Activated CD8-positive, alpha-beta memory T cell treated with anti-CD3 and anti-CD28 coated beads, Interleukin-2, amount 50 U/mL, for 24 hours (primary cell): ENCODE measurements around the gene CNOT11.
"Not testable (repeated sequence)": the region's sequence is repeated elsewhere in the genome, so short reads cannot be mapped to it uniquely, and the experiment has no call there.

Experiments
- DNase-seq: peaks from one replicate; pipeline ENCODE4 v3.0.0-alpha.2; 2020; ENCODE audit errors: extremely low read depth

Gene CNOT11

GRCh38 chr2:101245468-101245867 lies 7.2 kb upstream of the CNOT11 start:
- DNase-seq = not testable (repeated sequence)

DNA sequence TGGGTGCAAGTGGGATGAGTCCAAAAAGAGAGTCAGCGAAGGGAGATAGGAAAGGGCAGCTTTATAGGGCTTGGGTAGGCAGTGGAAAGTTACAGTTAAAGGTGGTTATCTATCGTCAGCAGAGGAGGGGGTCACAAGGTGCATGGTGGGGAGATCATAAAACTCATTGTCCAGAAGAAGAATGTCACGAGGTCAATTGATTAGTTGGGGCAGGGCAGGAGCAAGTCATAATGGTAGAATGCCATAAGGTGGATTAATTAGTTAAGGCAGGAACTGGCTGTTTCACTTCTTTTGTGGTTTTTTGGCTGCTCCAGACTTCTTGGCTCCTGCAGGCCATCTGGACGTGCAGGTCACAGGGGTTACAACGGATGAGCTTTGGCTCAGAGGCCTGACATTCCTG lies 3.9 kb upstream of the CNOT11 start:
- not testable (repeated sequence) for DNase-seq

DNA sequence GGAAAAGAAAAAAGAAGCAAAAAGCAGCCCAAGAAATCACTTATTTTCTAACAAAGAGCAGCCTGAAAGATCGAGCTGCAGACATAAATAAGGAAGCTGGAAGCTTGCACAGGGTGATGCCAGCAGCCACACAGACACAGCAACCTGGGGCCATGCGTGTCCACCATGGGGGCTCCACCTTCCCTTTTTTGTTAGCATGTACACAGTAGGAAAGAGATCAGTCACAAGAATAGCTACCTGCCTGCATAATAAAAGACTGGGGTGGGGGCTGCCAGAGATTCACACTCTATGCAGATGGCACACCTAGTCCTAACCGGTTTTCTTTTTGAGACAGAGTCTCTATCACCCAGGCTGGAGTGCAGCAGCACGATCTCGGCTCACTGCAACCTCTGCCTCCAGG lies 2.9 kb upstream of the CNOT11 start:
- no peak for DNase-seq

DNA sequence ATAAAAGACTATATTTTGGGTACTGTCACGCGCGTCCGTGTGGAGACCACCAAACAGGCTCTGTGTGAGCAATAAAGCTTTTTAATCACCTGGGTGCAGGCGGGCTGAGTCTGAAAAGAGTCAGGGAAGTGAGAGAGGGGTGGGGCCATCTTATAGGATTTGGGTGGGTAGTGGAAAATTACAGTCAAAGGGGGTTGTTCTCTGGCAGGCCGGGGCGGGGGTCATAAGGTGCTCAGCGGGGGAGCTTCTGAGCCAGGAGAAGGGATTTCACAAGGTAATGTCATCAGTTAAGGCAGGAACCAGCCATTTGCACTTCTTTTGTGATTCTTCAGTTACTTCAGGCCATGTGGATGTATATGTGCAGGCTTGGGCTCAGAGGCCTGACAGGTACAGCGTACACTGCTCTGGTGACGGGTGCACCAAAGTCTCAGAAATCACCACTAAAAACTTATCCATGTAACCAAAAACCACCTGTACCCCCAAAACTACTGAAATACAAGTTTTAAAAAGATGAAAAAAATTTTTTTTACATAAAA lies 1.4 kb upstream of the CNOT11 start:
- DNase-seq = not testable (repeated sequence)

- no peak for DNase-seq
Observed at GRCh38 chr2:101251844-101252407, 760 bp upstream of the CNOT11 start.

GRCh38 chr2:101253013-101253702 lies 472 bp downstream of the CNOT11 start:
- DNase-seq = peak; percentile 36

DNA sequence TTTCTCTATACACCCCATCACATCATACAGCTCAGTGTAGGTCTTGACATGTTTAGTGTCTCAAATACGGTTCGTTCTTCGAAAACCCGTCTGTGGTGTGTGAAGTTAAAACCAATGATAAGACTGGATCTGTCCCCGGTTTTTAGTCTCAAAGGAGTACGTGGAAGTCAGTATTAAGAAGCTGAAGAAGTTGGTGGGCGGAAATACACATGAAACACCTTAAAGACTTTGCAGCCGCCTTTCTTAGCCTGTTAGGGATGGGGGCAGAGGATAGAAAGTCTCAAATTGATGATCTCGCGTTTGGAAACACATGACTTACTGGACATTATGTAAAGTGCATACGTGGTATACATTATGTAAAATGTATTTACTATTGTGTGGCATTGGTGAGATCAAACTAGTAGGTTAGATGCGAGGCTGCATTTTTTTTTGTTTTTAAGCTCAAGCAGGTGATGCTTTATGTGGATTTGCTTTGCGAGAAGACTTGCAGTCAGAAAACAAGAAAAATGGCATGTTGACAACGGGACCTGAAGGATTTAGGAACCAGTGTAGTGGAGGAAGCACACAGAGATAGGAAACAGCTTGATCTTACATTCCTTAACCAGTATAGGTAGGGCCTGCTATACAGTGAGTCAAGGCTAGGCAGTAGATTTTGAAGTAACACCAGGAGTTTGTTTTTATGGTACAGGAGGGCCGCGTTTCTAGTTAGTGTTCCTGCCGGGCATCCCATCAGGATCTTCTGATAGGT lies 1.2 kb downstream of the CNOT11 start:
- DNase-seq = no peak

DNA sequence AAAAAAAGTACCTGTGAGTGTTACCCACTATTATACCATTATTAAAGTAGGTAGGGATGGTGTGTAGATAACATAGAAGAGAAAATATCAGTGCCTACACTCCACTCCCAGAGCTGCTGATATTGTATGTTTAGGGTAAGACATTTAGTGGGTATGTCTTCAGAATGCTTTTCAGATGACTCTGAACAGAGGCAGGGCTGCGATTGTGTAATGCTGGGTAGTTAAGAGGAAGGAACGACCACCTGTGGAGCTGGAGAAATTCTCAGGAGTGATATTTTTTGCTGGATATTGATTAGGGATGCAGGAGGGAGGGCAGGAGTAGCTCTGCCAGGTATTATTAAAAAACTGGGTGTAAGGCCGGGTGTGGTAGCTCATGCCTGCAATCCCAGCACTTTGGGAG lies 2.8 kb downstream of the CNOT11 start:
- DNase-seq = no peak

GRCh38 chr2:101256316-101256715 lies 3.6 kb downstream of the CNOT11 start:
- no peak for DNase-seq

DNA sequence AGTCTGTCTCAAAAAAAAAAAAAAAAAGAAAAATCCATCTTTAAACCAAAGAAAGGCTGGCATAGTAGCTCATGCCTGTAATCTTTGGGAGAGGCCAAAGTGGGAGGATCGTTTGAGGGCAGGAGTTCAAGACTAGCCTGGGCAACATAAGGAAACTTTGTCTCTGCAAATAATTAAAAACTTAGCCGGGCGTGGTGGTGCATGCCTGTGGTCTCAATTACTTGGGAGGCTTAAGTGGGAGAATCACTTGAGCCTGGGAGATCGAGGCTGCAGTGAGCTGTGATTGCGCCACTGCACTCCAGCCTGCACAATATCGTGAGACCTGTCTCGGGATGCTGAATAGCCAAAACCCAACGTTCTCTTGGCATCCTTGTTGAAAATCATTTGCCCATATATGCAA lies 6.1 kb downstream of the CNOT11 start:
- no peak for DNase-seq

GRCh38 chr2:101262142-101262541 lies 9.5 kb downstream of the CNOT11 start:
- DNase-seq = no peak

GRCh38 chr2:101263377-101263800 lies 10.7 kb downstream of the CNOT11 start:
- DNase-seq = no peak

DNA sequence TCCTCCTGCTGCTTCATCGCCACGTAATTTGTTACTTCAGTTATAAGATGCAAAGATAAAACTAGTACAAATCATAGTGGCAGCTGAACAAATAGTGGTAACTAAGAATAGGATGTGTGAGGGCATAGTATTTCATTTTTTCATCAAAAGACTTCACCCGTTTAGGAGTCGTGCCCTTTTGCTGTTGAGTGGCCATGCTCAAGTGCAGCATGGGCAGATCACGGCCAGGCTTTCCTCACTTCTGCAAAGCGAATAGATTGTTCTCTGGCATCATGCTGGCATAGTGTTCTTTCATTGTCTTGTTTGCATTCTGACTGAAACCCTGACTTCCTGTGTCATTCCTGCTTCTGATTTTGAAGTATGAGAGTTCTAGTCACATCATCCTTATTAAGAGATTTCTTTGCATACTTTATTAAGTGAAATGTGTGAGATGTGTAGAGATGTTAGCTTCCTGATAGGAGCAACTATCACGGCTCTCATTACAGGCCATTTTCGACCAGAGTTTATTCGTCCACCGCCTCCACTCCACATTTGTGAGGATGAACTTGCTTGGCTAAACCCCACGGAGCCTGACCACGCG lies 11.8 kb downstream of the CNOT11 start:
- no peak for DNase-seq

DNA sequence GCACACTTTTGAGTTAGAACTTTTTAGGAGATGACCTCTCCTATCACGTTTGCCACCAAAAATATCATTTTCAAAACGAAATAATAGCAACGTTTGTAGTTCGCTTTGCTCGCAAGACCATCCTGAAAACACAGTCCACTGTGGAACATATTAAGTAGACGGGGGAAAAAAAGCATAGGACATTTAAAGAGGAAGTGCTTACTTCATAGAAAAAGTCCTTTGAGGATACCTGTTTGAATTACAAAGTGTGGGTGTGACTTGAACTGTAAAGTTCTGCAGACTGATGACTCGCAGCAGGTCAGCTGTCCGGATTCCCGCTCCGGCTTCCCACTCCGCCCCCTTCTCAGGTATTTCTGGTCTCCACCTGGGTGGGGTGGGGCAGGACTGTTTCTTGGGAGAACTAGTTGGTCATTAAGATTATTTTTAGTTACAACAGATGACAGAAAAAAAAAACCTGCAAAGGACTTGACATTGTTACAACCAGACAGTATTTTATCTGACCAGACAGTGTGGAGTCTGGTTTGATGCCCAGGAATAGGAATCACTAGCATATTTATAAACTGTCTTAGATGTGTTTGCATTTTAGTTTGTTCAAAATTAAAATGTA lies 13.3 kb downstream of the CNOT11 start:
- DNase-seq = no peak

DNA sequence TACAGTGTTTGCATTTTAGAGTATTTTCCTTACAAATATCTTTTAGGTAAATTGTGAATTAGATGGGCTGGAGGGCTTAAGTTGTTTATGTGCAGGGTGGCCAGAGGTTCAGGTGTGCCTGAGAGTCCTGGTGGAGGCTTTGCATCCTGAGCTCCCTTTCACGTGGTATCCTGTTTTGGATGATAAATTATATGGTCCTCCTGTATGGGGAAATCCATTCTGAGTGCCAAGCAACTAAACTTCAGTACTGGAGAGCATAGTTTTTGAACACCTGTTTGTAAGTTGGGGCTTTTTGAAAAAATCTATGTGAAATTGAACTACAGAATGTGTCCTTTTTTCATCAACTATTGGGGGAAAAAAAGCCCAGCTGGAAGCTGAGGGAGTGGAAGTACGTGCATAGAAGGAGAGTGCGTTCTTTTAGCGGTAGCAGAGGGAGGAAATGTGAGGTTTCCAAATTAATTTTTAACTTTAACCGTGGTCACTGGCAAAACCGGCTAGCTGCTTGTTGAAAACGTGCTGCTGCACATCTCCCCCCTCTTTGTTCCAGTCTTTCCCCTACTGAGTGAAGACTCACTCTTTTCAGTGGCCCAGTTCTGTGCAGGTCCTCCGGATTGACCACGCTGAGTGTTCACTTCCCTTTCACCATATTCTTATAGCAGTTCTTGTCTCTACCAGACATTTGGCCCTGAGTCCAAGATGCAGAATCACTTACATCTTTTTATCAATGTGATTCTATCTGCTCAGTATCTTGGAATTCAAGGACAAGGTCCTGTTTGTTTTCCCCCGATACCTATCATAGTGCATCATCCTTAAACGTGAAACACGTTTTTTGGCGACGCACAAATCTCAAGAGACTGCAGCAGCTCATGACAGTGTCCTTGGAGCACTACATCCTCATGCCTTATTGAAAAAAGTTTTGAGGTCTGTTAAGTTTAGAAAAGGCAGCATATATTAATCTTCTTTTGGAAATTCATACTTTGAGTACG lies 15.3 kb downstream of the CNOT11 start:
- no peak for DNase-seq

DNA sequence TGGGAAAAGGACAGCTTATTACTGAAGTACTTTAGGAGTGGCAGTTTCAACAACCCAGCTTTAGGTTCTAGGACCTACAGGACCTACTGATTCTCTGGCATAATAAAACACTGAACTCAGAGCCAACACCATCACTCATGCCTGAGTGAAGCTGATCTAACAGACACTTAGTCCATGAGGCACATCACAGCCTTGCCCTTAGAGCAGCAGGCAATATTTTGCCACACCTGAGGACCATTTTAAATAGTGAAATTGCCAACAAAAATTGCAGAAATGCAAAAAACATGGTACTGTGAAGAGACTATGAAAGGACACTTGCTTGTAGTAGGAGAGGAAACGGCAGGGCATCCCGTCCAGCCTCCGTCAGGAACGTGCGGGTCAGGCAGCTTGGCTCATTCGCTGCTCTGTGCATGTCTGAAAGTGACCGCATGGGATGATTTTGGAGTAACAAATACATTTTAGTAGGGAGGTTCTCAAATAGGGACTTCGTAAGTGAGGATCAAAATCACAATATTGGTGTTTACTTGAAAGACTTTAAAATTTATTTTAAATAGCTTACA lies 18.1 kb downstream of the CNOT11 start:
- no peak for DNase-seq

- no peak for DNase-seq
Observed at GRCh38 chr2:101272045-101272784, 19.5 kb downstream of the CNOT11 start.

DNA sequence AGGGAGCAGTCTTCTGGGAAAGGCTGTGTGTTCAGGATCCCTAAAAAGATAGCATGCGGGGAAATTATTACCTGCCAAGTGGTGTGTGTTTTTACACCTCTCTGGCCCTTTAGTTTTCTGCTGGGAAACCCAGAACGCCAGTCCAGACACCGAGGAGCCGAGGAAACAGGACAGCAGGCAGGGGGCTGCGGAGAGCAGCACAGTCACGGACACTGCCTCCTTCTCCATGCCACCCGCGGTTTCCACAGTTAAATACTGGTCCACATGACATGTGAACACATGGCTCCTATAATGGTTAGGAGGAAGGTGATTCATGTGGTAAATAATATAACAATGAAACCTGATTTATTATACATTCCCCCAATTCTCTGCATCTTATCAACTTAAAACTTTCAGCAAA lies 20.4 kb downstream of the CNOT11 start:
- no peak for DNase-seq

GRCh38 chr2:101274142-101274541 lies 21.5 kb downstream of the CNOT11 start:
- DNase-seq = no peak

DNA sequence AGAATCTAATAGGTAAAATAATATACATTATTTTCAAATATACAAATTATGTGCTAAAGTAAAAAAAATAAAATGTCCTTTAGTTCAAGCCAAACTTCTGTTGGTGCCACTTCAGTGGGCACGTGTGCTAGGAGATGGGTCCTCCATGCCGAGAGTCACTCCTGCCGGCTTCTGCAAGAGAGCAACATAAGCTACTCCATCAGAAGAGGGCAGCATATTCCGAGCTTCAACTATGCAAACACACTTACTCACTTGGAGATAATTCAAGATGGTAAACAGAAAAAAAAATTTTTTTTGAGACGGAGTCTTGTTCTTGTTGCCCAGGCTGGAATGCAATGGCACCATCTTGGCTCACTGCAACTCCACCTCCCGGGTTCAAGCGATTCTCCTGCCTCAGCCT lies 24.4 kb downstream of the CNOT11 start:
- no peak for DNase-seq
